Gastrocnemius medialis (tissue), 4 donors: ENCODE results near the gene CCN5.

Experiments used
- POLR2A ChIP-seq, 2 donors: fragments of 450-650 bp; IDR thresholded peaks; one replicate each; pipeline ENCODE4 v1.6.1; 2017; ENCODE audit warnings: antibody characterized with exemption in 2 of 2, mild to moderate bottlenecking in 2 of 2, moderate library complexity in 2 of 2
- TF ChIP-seq, protein P1 (sequence below), 5 experiments: fragments of 450-650 bp in 3 of 5; fragments of 200-600 bp in 2 of 5; sonication (generic) in 2 of 5; IDR thresholded peaks in 4 of 5; conservative IDR thresholded peaks in 1 of 5; 1 replicate in 4 of 5; 2 replicates in 1 of 5; pipeline ENCODE4 v1.5.1; 2016 to 2019; ENCODE audit warnings: antibody characterized with exemption in 5 of 5, mild to moderate bottlenecking in 3 of 5, moderate library complexity in 3 of 5

DNA sequence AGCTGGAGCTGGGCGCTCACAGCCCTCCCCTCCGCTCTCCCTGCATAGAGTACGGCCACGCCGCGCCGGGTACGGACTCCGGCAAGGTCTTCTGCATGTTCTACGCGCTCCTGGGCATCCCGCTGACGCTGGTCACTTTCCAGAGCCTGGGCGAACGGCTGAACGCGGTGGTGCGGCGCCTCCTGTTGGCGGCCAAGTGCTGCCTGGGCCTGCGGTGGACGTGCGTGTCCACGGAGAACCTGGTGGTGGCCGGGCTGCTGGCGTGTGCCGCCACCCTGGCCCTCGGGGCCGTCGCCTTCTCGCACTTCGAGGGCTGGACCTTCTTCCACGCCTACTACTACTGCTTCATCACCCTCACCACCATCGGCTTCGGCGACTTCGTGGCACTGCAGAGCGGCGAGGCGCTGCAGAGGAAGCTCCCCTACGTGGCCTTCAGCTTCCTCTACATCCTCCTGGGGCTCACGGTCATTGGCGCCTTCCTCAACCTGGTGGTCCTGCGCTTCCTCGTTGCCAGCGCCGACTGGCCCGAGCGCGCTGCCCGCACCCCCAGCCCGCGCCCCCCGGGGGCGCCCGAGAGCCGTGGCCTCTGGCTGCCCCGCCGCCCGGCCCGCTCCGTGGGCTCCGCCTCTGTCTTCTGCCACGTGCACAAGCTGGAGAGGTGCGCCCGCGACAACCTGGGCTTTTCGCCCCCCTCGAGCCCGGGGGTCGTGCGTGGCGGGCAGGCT lies 35.1 kb downstream of the CCN5 start:
- TF ChIP-seq, protein P1, sequence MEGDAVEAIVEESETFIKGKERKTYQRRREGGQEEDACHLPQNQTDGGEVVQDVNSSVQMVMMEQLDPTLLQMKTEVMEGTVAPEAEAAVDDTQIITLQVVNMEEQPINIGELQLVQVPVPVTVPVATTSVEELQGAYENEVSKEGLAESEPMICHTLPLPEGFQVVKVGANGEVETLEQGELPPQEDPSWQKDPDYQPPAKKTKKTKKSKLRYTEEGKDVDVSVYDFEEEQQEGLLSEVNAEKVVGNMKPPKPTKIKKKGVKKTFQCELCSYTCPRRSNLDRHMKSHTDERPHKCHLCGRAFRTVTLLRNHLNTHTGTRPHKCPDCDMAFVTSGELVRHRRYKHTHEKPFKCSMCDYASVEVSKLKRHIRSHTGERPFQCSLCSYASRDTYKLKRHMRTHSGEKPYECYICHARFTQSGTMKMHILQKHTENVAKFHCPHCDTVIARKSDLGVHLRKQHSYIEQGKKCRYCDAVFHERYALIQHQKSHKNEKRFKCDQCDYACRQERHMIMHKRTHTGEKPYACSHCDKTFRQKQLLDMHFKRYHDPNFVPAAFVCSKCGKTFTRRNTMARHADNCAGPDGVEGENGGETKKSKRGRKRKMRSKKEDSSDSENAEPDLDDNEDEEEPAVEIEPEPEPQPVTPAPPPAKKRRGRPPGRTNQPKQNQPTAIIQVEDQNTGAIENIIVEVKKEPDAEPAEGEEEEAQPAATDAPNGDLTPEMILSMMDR (IDR thresholded peaks at IDR 0.05 in 4 of 5, conservative IDR thresholded peaks at IDR 0.05 in 1 of 5) = peak in 3 of 5 experiments; percentile 28 to 51 (median 49)
- TF ChIP-seq POLR2A (IDR thresholded peaks at IDR 0.05) = no peak
